Suprapubic skin (tissue), 3 donors: Measurements from ENCODE around the gene EPHB1.

ENCODE experiments used
- EP300 ChIP-seq: sonication (generic); formaldehyde crosslinking; IDR thresholded peaks from one replicate; pipeline ENCODE4 v1.6.1; 2017; ENCODE audit warnings: antibody characterized with exemption
- TF ChIP-seq, protein P1 (sequence below), 2 donors: fragments of 200-600 bp in 1 of 2; fragments of 450-650 bp in 1 of 2; sonication (generic) in 1 of 2; IDR thresholded peaks; one replicate each; pipeline ENCODE4 v1.5.1; 2016 to 2019; ENCODE audit warnings: antibody characterized with exemption in 2 of 2, mild to moderate bottlenecking in 1 of 2, moderate library complexity in 1 of 2

DNA sequence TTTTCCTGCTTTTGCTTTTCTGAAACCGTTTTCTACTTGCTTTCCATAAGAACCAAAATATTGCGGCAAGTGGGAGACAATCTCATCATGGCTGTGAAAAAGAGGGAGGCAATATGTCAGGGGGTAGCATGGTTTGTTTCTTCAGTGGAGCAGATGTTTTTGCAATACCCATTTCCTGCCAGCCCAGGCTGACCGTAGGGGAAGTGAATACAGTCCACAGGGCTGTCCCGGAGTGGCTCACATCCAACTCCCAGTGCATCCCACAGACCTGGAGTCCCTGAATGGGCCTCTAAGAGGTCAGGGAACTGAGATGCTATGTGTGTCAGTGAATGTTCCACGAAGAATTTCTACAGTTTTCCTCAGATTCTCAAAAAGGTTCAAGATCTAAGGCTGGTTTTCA is 69.6 kb downstream of the EPHB1 start:
- TF ChIP-seq, protein P1, sequence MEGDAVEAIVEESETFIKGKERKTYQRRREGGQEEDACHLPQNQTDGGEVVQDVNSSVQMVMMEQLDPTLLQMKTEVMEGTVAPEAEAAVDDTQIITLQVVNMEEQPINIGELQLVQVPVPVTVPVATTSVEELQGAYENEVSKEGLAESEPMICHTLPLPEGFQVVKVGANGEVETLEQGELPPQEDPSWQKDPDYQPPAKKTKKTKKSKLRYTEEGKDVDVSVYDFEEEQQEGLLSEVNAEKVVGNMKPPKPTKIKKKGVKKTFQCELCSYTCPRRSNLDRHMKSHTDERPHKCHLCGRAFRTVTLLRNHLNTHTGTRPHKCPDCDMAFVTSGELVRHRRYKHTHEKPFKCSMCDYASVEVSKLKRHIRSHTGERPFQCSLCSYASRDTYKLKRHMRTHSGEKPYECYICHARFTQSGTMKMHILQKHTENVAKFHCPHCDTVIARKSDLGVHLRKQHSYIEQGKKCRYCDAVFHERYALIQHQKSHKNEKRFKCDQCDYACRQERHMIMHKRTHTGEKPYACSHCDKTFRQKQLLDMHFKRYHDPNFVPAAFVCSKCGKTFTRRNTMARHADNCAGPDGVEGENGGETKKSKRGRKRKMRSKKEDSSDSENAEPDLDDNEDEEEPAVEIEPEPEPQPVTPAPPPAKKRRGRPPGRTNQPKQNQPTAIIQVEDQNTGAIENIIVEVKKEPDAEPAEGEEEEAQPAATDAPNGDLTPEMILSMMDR (IDR thresholded peaks at IDR 0.05), result no peak
- no peak for TF ChIP-seq EP300
